CD4-positive, CD25-positive, alpha-beta regulatory T cell (primary cell): ENCODE results near the gene MYLIP. TPM values are rescaled to one million over a fixed set of nuclear protein-coding genes. Genes with fewer than 3 reads are reported as not detected.
A peak's percentile ranks its signal among the peaks of the same experiment; 100 is the strongest.
"Not testable (repeated sequence)": the region's sequence is repeated elsewhere in the genome, so short reads cannot be mapped to it uniquely, and the experiment has no call there.

Experiments used
- ATAC-seq, 2 donors: fragments of 150-1000 bp; cut with Tn5 transposase; one replicate each; pipeline ENCODE4 v1.10.0; 2021; ENCODE audit warnings: low read depth in 2 of 2, moderate number of reproducible peaks in 2 of 2, moderate library complexity in 1 of 2
- DNase-seq, 3 donors: peaks; one replicate each; pipeline versions ENCODE4 v3.0.0 to v3.0.0-alpha.2; 2012 to 2022; ENCODE audit warnings: mixed read lengths in 1 of 3
- H3K27ac ChIP-seq: one replicate; pipeline ENCODE4 v1.7.0; 2013; ENCODE audit warnings: mild to moderate bottlenecking, low read length; ENCODE audit not compliant: insufficient read depth, poor library complexity, severe bottlenecking
- H3K27me3 ChIP-seq: one replicate; pipeline ENCODE4 v1.7.0; 2013; ENCODE audit warnings: low read length; ENCODE audit not compliant: control insufficient read depth, insufficient read depth
- H3K36me3 ChIP-seq: one replicate; pipeline ENCODE4 v1.7.0; 2013; ENCODE audit warnings: mild to moderate bottlenecking, low read length, moderate library complexity; ENCODE audit not compliant: control insufficient read depth, insufficient read depth
- H3K4me1 ChIP-seq: 2 replicates; pipeline ENCODE4 v1.7.0; 2013; ENCODE audit warnings: mild to moderate bottlenecking, low read length; ENCODE audit not compliant: insufficient read depth, control insufficient read depth, poor library complexity, severe bottlenecking
- H3K4me3 ChIP-seq: one replicate; pipeline ENCODE4 v1.7.0; 2013; ENCODE audit warnings: low read depth, mild to moderate bottlenecking, low read length, moderate library complexity
- H3K9me3 ChIP-seq, 2 experiments: 1 replicate in 1 of 2; 2 replicates in 1 of 2; pipeline ENCODE4 v1.7.0; 2013; ENCODE audit warnings: low read length in 2 of 2, mild to moderate bottlenecking in 1 of 2, moderate library complexity in 1 of 2; ENCODE audit not compliant: control insufficient read depth in 2 of 2
- H3K27ac Mint-ChIP-seq, 3 donors: one replicate each; pipeline ENCODE4 v1.8.0; 2020 to 2022; ENCODE audit warnings: mild to moderate bottlenecking in 3 of 3, mixed read lengths in 3 of 3, moderate library complexity in 2 of 3
- H3K27me3 Mint-ChIP-seq: one replicate; pipeline ENCODE4 v1.8.0; 2022; ENCODE audit warnings: mild to moderate bottlenecking, mixed read lengths
- H3K36me3 Mint-ChIP-seq: one replicate; pipeline ENCODE4 v1.8.0; 2020; ENCODE audit warnings: mixed read lengths
- H3K4me1 Mint-ChIP-seq, 4 donors: one replicate each; pipeline ENCODE4 v1.8.0; 2020 to 2022; ENCODE audit warnings: mixed read lengths in 4 of 4, mild to moderate bottlenecking in 1 of 4
- H3K4me3 Mint-ChIP-seq, 4 donors: one replicate each; pipeline ENCODE4 v1.8.0; 2020 to 2022; ENCODE audit warnings: mild to moderate bottlenecking in 4 of 4, mixed read lengths in 4 of 4, moderate library complexity in 3 of 4
- H3K9me3 Mint-ChIP-seq, 7 donors: one replicate each; pipeline ENCODE4 v1.8.0; 2020 to 2022; ENCODE audit warnings: mixed read lengths in 7 of 7, mild to moderate bottlenecking in 3 of 7, moderate library complexity in 2 of 7
- polyA plus RNA-seq, 4 donors: library from polyadenylated mRNA; unstranded; fragments of 300-500 nt; fragmentation: Illumina TruSeq; gene quantifications; one replicate each; pipeline ENCODE4 v1.2.3, GENCODE V29; 2021
- total RNA-seq: library from RNA; stranded (reverse); gene quantifications from one replicate; pipeline ENCODE4 v1.2.3, GENCODE V29; 2022

The MYLIP gene
- total and polyA plus RNA-seq, 5 donors from 2014 or later, result 62.4 to 236 (median 74.3) TPM

DNA sequence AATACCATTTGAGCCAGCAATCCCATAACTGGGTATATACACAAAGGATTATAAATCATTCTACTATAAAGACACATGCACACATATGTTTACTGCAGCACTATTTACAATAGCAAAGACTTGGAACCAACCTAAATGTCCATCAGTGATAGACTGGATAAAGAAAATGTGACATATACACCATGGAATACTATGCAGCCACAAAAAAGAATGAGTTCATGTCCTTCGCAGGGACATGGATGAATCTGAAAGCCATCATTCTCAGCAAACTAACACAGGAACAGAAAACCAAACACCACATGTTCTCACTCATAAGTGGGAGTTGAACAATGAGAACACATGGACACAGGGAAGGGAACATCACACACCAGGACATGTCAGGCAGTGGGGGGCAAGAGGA lies 47.7 kb downstream of the MYLIP start:
- H3K36me3 ChIP-seq, H3K27ac Mint-ChIP-seq, ATAC-seq, H3K27me3 ChIP-seq, H3K4me3 Mint-ChIP-seq, DNase-seq, H3K36me3 Mint-ChIP-seq, H3K27ac ChIP-seq, H3K4me3 ChIP-seq: not testable (repeated sequence)
- Mint-ChIP-seq H3K9me3 (peaks cover 0 to 24% (median 14%) of the 10 kb centered on the region in 7 donors), H3K4me1 (peaks cover 11 to 22% (median 16%) of the 10 kb centered on the region in 4 donors), H3K27me3 (peaks cover 13% of the 10 kb centered on the region)
- Histone ChIP-seq H3K9me3 (peaks cover 2 to 25% of the 10 kb centered on the region in 2 experiments), H3K4me1 (peaks cover 12% of the 10 kb centered on the region)

GRCh38 chr6:16177881-16178280 lies 49.0 kb downstream of the MYLIP start:
- no peak overlapping the region for H3K4me3 ChIP-seq
- DNase-seq (no peak), ATAC-seq (no peak)
- peaks cover 4% of the 10 kb centered on the region for H3K27me3 ChIP-seq
- H3K4me1 Mint-ChIP-seq, result peaks cover 15 to 28% (median 18%) of the 10 kb centered on the region in 4 donors
- H3K36me3 ChIP-seq, result no peaks in the 10 kb centered on the region
- peaks cover 4% of the 10 kb centered on the region for H3K36me3 Mint-ChIP-seq
- peaks cover 0 to 26% (median 14%) of the 10 kb centered on the region in 7 donors for H3K9me3 Mint-ChIP-seq
- H3K27ac ChIP-seq, result no peak overlapping the region
- H3K9me3 ChIP-seq, result peaks cover 2 to 30% of the 10 kb centered on the region in 2 experiments
- H3K4me1 ChIP-seq, result peaks cover 14% of the 10 kb centered on the region
- no peak overlapping the region for H3K27ac Mint-ChIP-seq
- peaks cover 10% of the 10 kb centered on the region for H3K27me3 Mint-ChIP-seq
- H3K4me3 Mint-ChIP-seq, result peak overlapping the region in 1 of 4 donors; percentile 12

- Histone ChIP-seq H3K27me3 (peaks cover 2% of the 10 kb centered on the region), H3K27ac (no peak overlapping the region), H3K36me3 (no peaks in the 10 kb centered on the region), H3K4me1 (peaks cover 16% of the 10 kb centered on the region), H3K4me3 (no peak overlapping the region), H3K9me3 (peaks cover 2 to 30% of the 10 kb centered on the region in 2 experiments)
- H3K36me3 Mint-ChIP-seq, result peaks cover 4% of the 10 kb centered on the region
- H3K4me3 Mint-ChIP-seq, result peak overlapping the region in 1 of 4 donors; percentile 12
- peaks cover 0 to 26% (median 14%) of the 10 kb centered on the region in 7 donors for H3K9me3 Mint-ChIP-seq
- peaks cover 10% of the 10 kb centered on the region for H3K27me3 Mint-ChIP-seq
- H3K27ac Mint-ChIP-seq, result peak overlapping the region in 1 of 3 donors; percentile 76
- DNase-seq, result no peak
- ATAC-seq, result no peak
- H3K4me1 Mint-ChIP-seq, result peaks cover 19 to 33% (median 23%) of the 10 kb centered on the region in 4 donors
Measured at GRCh38 chr6:16178351-16178750, 49.5 kb downstream of the MYLIP start.

DNA sequence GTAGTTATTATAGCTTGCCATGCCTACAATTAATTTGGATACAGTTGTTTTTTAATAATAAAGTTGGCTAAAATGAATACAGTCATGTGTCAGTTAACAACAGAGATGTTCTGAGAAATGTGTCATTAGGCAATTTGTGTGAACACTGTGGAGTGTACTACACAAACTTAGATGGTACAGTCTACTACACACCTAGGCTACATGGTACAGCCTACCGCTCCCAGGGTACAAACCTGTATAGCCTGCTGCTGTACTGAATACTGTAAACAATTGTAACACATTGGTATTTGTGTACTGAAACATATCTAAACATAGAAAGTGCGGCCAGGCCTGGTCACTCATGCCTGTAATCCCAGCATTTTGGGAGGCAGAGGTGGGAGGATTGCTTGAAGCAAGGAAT lies 50.2 kb downstream of the MYLIP start:
- H3K9me3 ChIP-seq, result peaks cover 2 to 30% of the 10 kb centered on the region in 2 experiments
- DNase-seq (no peak), ATAC-seq (no peak)
- H3K27me3 ChIP-seq, result peaks cover 2% of the 10 kb centered on the region
- peaks cover 16% of the 10 kb centered on the region for H3K4me1 ChIP-seq
- H3K27me3 Mint-ChIP-seq, result peaks cover 10% of the 10 kb centered on the region
- H3K36me3 Mint-ChIP-seq, result peaks cover 4% of the 10 kb centered on the region
- H3K36me3 ChIP-seq, result no peaks in the 10 kb centered on the region
- H3K9me3 Mint-ChIP-seq, result peaks cover 0 to 26% (median 14%) of the 10 kb centered on the region in 7 donors
- no peak overlapping the region for H3K4me3 Mint-ChIP-seq
- no peak overlapping the region for H3K27ac ChIP-seq
- H3K4me3 ChIP-seq, result no peak overlapping the region
- peaks cover 21 to 34% (median 24%) of the 10 kb centered on the region in 4 donors for H3K4me1 Mint-ChIP-seq
- peak overlapping the region in 1 of 3 donors; percentile 87 for H3K27ac Mint-ChIP-seq

GRCh38 chr6:16179970-16180431 lies 51.1 kb downstream of the MYLIP start:
- peak; percentile 11 to 84 (median 82) for DNase-seq
- peaks cover 0 to 26% (median 14%) of the 10 kb centered on the region in 7 donors for H3K9me3 Mint-ChIP-seq
- Histone ChIP-seq H3K4me1 (peaks cover 14% of the 10 kb centered on the region), H3K36me3 (no peaks in the 10 kb centered on the region), H3K27me3 (no peaks in the 10 kb centered on the region), H3K4me3 (peak overlapping the region; percentile 52), H3K9me3 (peaks cover 2 to 30% of the 10 kb centered on the region in 2 experiments), H3K27ac (peak overlapping the region; percentile 68)
- peaks cover 4% of the 10 kb centered on the region for H3K36me3 Mint-ChIP-seq
- H3K27ac Mint-ChIP-seq, result peak overlapping the region; percentile 78 to 87 (median 85)
- peaks cover 10% of the 10 kb centered on the region for H3K27me3 Mint-ChIP-seq
- H3K4me1 Mint-ChIP-seq, result peaks cover 21 to 32% (median 24%) of the 10 kb centered on the region in 4 donors
- peak overlapping the region in 3 of 4 donors; percentile 6 to 22 (median 9) for H3K4me3 Mint-ChIP-seq
- ATAC-seq, result peak; percentile 74 to 79

- peaks cover 14% of the 10 kb centered on the region for H3K4me1 ChIP-seq
- Mint-ChIP-seq H3K36me3 (peaks cover 4% of the 10 kb centered on the region), H3K27ac (peak overlapping the region in 2 of 3 donors; percentile 78 to 87), H3K4me1 (peaks cover 21 to 32% (median 24%) of the 10 kb centered on the region in 4 donors), H3K4me3 (peak overlapping the region in 1 of 4 donors; percentile 22), H3K27me3 (peaks cover 10% of the 10 kb centered on the region), H3K9me3 (peaks cover 0 to 26% (median 14%) of the 10 kb centered on the region in 7 donors)
- no peaks in the 10 kb centered on the region for H3K36me3 ChIP-seq
- no peak overlapping the region for H3K4me3 ChIP-seq
- H3K27ac ChIP-seq, result peak overlapping the region; percentile 68
- DNase-seq (no peak), ATAC-seq (no peak)
- no peaks in the 10 kb centered on the region for H3K27me3 ChIP-seq
- peaks cover 2 to 30% of the 10 kb centered on the region in 2 experiments for H3K9me3 ChIP-seq
Measured at GRCh38 chr6:16180696-16181438, 52.0 kb downstream of the MYLIP start.

DNA sequence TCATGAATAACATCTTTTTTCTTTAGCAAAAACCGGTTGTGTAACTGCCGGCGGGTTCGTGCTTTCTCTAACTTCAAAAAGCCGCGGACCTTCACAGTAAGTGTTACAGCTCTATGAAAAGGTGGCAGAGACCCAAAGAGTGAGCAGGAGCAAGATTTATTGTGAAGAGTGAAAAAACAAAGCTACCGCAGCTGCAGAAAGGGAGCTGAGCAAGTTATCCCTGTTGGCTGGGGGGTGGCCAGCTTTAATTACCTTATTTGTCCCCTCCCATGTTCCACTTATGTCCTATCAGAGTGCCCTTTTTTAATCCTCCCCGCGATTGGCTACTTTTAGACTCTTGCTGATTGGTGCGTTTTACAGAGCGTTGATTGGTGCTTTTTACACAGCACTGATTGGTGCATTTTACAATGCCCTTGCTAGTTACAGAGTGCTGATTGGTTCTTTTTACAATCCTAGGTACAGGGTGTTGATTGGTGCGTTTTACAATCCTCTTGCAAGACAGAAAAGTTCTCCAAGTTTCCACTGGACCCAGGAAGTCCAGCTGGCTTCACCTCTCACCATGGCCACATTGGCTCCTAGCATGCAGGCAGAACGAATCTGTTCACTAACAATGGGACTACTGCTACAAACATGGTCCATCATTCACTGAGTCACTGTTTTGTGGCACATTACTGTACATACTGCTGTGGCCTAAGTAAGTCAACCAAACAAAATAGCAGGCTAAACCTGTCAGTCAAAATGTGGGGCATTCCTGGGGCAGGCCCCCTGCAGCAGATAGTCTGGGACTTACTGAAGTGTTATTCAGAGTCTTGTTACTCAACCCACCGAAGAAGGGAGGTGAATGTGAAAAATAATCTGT lies 52.8 kb downstream of the MYLIP start:
- no peaks in the 10 kb centered on the region for H3K27me3 ChIP-seq
- Mint-ChIP-seq H3K9me3 (peaks cover 0 to 25% (median 14%) of the 10 kb centered on the region in 7 donors), H3K36me3 (peaks cover 4% of the 10 kb centered on the region), H3K4me3 (peak overlapping the region in 1 of 4 donors; percentile 14), H3K27me3 (peaks cover 5% of the 10 kb centered on the region), H3K27ac (peak overlapping the region; percentile 12 to 34 (median 23)), H3K4me1 (peaks cover 21 to 32% (median 24%) of the 10 kb centered on the region in 4 donors)
- H3K4me1 ChIP-seq, result peaks cover 14% of the 10 kb centered on the region
- peaks cover 2 to 30% of the 10 kb centered on the region in 2 experiments for H3K9me3 ChIP-seq
- H3K36me3 ChIP-seq, result no peaks in the 10 kb centered on the region
- DNase-seq (no peak), ATAC-seq (no peak)
- no peak overlapping the region for H3K4me3 ChIP-seq
- H3K27ac ChIP-seq, result no peak overlapping the region
